GM21515 (cell line): Measurements from ENCODE around the gene TPPP2.

Experiments used
- ATAC-seq: cut with Tn5 transposase; IDR thresholded peaks from one replicate; pipeline ENCODE4 v1.9.1; 2021; ENCODE audit not compliant: unreplicated experiment

The TPPP2 gene

DNA sequence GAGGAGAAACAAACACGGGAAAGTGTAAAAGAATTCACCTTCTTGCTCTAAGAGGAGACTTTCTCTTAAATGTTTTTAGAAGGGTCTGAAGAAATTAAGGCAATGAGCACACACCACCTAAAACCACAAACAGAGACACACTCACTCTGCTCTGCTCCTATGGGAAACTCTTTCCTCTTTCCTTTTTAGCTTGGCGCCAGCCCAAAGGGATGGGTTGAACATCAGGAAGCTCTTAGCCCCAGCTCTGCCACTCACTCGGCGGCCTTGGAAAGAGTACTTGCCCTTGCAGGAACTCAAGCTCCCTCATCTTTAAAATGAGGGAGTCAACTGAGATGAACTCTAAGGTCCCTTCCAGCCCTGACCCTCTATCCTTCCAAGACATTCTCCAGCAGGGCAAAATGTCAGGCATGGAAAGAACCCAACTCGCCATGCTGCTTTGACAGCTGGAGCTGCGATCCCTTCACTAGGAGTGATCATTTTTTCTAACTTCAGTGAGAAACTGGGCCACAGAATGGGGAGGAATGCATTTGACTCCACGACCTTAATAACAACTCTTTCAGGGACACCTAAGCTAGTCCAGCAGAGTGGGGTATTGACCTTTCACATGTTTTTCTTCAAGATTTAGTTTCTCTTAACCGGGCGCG, 26.6 kb downstream of the TPPP2 start:
- no peak for ATAC-seq

GRCh38 chr14:21057803-21058675, 28.0 kb downstream of the TPPP2 start, which contains the start of gene RNASE8:
TSS of gene RNASE8 (plus strand) at chr14:21057822. CDS start at chr14:21057893, 71 bp downstream.
- ATAC-seq, result no peak

DNA sequence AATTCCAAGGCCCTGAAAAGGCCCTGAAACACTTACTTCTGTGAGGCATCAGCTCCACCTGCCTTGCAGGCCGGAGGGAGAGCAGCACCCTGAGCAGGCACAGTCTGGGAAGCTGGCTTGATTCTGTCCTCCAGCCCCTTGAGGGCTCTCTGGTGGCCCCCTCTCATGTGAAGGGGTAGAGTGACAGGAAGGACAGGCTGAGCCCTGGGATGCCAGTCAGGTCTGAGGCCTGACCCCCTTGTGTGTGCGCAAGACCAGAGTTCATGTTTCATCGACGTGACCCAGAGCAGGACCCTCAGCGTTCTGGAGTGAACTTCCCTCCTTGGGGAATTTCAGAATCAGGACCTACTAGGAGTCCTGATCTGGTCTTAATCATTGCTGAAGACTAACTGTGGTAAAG, 28.9 kb downstream of the TPPP2 start:
- ATAC-seq, result no peak

- ATAC-seq, result no peak
Observed at GRCh38 chr14:21059842-21060613, 30.0 kb downstream of the TPPP2 start.

DNA sequence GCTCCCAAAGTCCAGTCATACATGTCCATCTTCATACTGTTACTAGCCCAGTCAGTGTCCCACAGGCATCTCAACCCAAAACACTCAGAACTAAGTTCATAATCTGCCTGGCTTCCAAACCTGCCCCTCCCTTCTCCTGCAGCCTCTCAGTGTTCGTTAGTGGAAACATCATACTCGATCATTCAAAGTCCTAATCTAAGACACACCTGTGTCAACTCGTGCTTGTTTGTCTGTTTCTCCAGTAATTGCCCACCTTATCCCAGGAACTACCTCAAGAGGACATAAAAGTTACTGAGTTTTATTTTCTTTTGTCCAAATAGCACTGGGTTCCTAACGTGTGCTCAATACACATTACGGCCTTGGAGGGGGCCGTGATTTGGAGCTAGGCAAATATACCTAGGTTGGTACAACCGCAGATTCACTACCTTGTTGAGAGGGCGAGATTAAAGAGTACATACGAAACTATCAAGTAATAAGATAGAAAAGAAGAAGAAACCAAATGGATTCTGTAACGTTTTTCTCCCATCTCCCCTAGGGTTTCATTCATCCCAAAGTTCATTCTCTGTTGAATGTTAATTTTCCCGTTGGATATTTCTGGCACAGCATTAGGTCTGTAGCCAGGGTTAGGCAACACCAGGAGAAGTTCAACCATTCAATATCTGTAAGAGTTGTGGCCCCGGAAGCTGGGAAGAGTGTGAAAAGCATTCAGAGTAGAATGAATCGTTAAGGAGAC, 30.8 kb downstream of the TPPP2 start:
- no peak for ATAC-seq

GRCh38 chr14:21061347-21061668, 31.3 kb downstream of the TPPP2 start:
- ATAC-seq, result no peak

DNA sequence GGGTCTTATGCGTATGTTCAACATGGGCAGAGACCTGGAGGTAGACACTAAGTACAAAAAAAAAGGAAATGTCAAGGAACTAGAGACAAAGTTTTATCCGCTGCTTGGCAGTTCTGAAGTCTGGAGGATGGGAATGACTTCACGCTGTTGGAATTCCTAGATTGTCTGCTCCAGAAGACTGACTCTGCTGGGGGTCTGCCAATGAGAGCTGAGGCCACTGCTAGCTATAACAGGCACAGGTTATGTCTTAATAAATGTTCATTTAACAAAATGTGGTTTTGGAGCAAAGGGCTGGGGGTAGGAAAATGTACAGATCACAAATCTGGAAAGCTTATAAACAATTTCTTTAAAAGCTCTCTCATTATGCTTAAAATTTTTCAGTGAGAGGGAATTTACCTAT, 33.5 kb downstream of the TPPP2 start:
- no peak for ATAC-seq

DNA sequence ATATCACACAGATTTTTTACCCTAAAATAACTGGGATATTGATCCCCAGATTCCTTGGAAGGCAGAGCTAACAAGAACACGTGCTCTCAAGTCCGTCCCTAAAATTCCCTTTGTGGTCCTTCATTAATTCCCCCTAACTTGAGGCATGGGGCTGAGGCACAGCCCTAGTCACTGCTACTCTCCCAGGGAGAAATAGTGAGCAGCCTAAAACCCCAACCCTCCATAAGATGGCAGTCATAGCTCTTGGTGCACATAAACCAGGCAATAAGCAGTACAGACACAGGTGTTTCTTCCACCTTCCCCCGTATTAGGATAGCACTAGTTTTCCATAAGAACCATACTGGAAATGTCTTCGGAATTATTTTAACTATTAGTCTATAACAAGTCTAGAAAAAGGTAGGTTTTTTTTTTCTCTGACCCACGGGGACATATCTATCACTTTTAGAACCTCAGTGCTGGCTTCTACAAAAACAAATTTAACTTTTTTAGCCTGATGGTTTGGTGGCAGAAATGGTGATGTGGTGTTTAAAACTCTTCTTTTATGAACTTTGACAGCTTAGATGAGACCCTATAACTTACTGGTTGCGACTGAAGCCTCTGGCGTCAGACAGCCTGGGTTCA, 37.0 kb downstream of the TPPP2 start:
- ATAC-seq, result no peak

GRCh38 chr14:21068521-21069387, 38.7 kb downstream of the TPPP2 start:
- no peak for ATAC-seq

DNA sequence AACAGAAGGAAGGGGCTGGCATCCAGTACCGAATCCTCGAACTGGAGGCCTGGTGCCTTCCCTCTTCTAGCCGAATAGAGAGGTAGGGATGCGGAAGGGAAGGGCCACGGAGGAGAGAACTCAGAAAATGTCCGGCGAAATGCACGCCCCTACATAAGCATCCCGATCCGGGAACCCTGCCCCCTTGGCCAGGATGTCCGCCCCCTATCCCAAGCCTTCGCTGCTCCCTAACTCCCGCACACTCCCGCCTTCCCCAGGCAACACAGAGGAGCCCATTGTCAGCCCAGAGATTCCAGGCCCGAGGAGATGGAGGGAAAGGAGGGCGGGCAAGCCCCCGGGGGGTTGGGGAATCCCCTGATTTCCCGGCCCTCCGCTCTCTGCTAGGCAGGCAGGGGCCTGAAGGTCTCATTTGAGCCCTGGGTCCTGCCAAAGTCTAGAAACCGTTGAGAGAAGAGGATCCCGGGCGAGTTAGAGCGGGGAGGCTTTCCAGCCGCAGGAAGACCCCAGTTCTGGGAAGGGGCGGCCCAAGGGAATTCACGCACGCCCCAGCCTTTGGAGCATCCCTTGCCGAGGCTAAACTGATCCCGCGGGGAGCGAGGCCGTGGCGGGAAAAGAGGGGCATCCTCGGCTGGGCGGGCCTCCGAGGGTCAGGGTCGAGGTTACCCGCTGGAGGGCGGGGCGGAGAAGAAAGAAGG, 39.5 kb downstream of the TPPP2 start:
- no peak for ATAC-seq

DNA sequence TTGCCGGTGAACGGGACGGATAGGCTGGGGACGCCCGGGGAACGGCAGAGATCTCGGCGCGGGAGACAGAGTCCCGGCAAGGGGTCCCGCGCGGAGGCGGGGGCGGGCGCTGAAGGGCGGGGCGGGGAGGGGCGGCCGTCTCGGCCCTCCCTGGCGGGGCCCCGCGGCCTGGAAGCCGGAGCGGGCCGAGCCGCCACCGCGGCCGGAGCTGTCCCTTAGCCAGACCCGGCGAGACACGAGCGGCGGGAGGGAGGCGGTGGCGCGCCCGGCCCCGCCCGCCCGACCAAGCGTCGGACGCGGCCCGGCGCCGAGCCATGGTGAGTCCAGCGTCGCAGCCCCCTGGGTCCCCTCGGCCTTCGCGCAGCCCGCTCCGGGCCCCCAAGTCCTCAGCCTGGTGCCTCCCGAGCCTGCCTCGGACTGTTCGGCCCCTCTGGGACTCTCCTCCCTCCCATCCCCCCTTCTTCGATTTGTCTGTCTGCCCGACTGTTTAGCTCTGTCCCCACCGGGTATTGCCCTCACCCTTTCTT, 40.1 kb downstream of the TPPP2 start, which contains the start of gene ARHGEF40:
Gene ARHGEF40, plus strand, starts transcription at position 222 of the 527 bp plus-strand sequence. Its CDS starts 93 bp downstream, at position 315.
- ATAC-seq, result no peak

DNA sequence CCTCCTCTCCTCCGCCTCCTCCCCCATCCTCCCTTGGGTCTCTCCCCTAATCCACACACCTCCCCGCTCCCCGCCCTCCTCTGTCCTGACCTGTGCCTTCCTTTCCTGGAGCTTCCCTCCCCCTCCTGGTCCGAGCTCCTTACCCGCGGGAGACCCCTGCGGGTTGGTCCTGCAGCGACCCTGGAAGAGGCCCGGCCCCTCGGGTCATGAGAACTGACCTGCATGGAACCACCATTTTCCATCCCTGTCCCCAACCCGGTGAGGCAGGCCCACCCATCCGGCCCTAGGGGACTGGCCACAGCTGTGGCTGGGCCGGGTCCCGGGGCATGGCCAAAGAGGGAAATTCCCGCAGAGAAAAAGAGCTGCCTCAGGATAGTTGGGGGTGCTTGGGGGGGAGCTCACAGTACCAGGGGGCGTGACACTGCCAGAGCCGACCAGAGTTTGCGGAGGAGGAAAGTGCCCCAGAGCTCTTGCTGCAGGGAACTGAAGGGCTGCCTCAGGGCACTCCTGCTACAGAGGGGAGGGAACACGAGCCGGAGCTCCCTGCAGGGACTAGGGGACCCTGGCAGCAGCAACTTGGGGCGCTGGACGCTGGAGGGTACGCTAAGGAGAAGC, 40.7 kb downstream of the TPPP2 start:
- no peak for ATAC-seq

DNA sequence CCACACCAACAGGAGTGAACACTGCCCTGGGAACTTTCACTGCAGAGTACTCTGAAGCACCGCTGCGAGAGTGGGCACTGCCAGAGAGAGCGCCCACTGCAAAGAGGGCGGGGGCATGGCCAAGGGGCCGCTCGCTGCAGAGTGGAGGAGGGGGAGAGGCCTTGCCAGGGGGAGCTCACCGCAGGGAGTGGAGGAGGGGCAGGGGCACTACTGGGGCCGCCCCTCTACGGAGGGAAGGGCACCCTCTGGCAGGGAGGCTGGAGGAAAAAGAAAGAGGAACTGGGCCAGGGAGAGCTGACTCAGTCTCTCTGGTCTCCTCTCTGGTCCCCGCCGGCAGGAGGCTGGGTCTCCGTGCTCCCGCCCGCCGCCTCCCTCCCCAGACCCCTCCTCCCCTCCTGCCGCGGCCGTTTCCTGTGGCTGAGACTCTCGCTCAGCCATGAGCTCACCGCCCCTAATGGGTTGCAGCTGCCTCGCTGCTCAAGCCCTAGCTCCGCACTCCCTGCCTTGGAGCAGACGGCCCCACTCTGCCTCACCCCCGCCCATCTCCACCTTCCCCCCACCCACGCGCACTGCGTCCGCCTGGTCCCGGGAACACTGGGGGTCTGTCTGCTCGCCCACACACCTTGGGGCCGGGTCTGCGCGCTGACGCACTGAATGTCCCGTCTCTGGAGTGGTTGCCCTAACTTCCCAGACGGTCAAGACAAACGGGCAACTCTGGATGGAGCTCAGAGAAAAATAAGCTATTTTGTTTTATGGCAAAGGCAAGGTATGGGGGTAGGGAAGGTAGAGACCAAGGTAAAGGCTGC, 41.4 kb downstream of the TPPP2 start:
- ATAC-seq, result peak; percentile 66

DNA sequence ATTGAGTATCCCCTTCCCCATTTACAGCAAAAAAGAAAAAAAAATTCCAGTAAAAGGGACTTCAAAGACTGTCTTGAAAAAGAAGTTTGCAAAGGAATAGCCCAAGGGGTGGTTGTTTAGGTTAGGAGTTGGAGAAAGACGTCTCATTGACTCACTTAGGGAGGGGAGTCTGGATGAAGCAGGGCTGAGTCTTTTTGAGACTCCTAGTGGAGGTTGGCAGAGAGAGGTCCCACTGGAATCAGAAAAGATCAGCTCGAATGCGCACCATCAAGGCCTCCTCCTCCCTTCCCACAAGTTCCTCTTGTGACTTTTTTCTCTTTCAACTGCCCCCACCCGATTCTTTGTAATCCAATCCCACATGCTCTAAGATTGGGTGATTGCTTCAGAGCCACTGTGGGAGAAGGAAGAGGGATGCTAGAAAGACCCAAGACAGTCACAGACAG, 42.0 kb downstream of the TPPP2 start:
- no peak for ATAC-seq

DNA sequence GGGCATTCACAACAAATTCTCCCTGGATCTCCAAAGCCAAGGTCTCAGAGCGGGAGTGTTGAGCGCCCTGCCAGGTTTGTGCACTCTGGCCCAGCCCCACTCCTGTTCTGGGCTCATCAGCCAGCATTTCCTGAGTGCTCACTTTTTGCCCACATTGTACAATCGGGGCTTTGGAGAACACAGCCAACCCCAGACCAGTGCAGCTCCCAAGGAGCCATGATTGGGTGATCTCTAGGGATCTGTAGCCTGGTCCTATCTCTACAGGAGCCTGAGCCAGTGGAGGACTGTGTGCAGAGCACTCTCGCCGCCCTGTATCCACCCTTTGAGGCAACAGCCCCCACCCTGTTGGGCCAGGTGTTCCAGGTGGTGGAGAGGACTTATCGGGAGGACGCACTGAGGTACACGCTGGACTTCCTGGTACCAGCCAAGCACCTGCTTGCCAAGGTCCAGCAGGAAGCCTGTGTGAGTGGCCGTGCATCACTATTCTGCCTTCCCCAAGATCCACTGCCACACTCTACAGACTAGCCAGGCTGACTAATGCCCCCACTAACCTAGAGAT, 42.8 kb downstream of the TPPP2 start:
- ATAC-seq, result no peak

GRCh38 chr14:21073921-21074320, 43.9 kb downstream of the TPPP2 start:
- ATAC-seq, result no peak
